Muscle layer of duodenum (tissue), 2 donors: Measurements from ENCODE around the gene FNDC3B.

Experiments used
- H3K27ac ChIP-seq: one replicate; pipeline ENCODE4 v1.7.0; 2013; ENCODE audit warnings: mild to moderate bottlenecking, low read length
- H3K27me3 ChIP-seq: one replicate; pipeline ENCODE4 v1.7.0; 2013; ENCODE audit warnings: low read depth, mild to moderate bottlenecking, control low read depth, low read length
- H3K36me3 ChIP-seq, 2 donors: one replicate each; pipeline ENCODE4 v1.7.0; 2013; ENCODE audit warnings: low read length in 2 of 2, control low read depth in 1 of 2, mild to moderate bottlenecking in 1 of 2; ENCODE audit not compliant: insufficient read depth in 2 of 2, control insufficient read depth in 1 of 2
- H3K4me1 ChIP-seq, 2 donors: one replicate each; pipeline ENCODE4 v1.7.0; 2013; ENCODE audit warnings: low read length in 2 of 2, mild to moderate bottlenecking in 2 of 2, control low read depth in 1 of 2, moderate library complexity in 1 of 2; ENCODE audit not compliant: insufficient read depth in 2 of 2, control insufficient read depth in 1 of 2
- H3K4me3 ChIP-seq, 2 donors: one replicate each; pipeline ENCODE4 v1.7.0; 2013; ENCODE audit warnings: low read length in 2 of 2, low read depth in 1 of 2, mild to moderate bottlenecking in 1 of 2
- H3K9me3 ChIP-seq, 2 donors: one replicate each; pipeline ENCODE4 v1.7.0; 2013; ENCODE audit warnings: low read length in 2 of 2, control low read depth in 1 of 2, mild to moderate bottlenecking in 1 of 2; ENCODE audit not compliant: control insufficient read depth in 1 of 2
- donor health status: healthy.

The FNDC3B gene

GRCh38 chr3:172447611-172448579 lies 408.5 kb downstream of the FNDC3B start, which contains the start of gene GHSR:
Gene GHSR (minus strand): TSS chr3:172448456. CDS start chr3:172448413, 43 bp downstream.
- Histone ChIP-seq H3K27me3 (peaks cover 45% of the 10 kb centered on the region), H3K9me3 (no peaks in the 10 kb centered on the region), H3K4me3 (peak within 1 kb of the TSS in 1 of 2 donors; percentile 9), H3K36me3 (no peaks in the 10 kb centered on the region), H3K27ac (no peak within 1 kb of the TSS), H3K4me1 (peaks cover 0 to 21% of the 10 kb centered on the region in 2 donors)

- Histone ChIP-seq H3K27ac (no peak overlapping the region), H3K36me3 (no peaks in the 10 kb centered on the region), H3K4me1 (peaks cover 0 to 21% of the 10 kb centered on the region in 2 donors), H3K27me3 (peaks cover 45% of the 10 kb centered on the region), H3K9me3 (no peaks in the 10 kb centered on the region), H3K4me3 (no peak overlapping the region)
These were observed 409.5 kb downstream of the FNDC3B start for GRCh38 chr3:172448661-172449465.

- H3K4me1 ChIP-seq: peaks cover 0 to 21% of the 10 kb centered on the region in 2 donors
- H3K27me3 ChIP-seq: peaks cover 45% of the 10 kb centered on the region
- H3K9me3 ChIP-seq: no peaks in the 10 kb centered on the region
- H3K4me3 ChIP-seq: peak overlapping the region in 1 of 2 donors; percentile 6
- no peaks in the 10 kb centered on the region for H3K36me3 ChIP-seq
- no peak overlapping the region for H3K27ac ChIP-seq
These were observed 410.2 kb downstream of the FNDC3B start for GRCh38 chr3:172449466-172450149.
